ENCODE results near the gene ADAMTSL2. TPM values are rescaled to one million over a fixed set of nuclear protein-coding genes. Genes with fewer than 3 reads are reported as not detected.

ADAMTSL2 gene
- total RNA-seq: 3.8 TPM

DNA sequence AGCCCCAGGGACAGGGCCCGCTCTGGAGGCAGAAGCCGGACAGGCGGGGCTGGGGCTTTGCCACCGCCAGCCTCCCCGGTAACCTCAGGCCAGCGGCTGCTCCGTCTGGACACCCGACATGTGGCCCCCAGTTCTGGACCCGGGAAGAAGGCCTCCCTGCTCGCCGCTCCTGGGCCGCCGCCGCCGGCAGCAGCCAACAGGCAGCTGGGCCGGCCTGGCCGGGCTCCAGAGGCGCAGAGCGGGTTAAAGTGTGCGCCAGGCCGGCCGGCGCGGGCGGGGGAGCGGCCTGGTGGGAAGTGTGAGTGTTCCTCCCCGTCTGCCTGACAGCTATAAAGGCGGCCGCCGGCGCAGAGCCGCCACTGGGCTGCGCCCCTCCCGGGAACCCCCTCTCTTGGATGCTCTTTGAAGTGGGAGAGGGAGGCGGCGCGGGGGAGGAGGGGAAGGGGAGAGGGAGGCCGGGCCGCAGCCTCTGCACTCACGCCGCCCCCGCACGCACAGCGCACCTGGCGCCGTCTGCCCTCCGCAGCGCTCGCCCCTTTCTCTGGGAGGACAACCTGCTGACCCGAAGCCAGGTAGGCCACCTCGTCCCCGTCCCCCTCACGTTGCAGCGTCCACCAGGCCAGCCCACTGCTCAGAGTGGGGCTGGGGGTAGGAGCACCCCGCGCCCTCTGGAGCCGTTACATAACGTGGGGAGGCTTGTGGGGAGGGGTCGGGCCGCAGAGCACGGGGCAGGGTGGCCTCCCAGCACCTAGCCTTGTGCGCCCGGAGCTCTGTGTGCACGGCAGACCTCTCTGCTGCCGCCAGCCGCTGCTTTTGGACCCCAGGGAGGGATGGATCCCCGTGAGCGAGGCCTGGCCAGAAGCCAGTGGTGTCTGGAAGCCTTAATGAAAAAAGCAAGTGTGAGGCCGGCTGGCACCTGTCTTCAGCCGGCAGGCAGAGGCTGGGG lies at the start of gene ADAMTSL2:
ADAMTSL2 (plus strand) TSS at position 359 of the 946 bp plus-strand sequence. CDS start 2,009 bp downstream, outside the sequence.

DNA sequence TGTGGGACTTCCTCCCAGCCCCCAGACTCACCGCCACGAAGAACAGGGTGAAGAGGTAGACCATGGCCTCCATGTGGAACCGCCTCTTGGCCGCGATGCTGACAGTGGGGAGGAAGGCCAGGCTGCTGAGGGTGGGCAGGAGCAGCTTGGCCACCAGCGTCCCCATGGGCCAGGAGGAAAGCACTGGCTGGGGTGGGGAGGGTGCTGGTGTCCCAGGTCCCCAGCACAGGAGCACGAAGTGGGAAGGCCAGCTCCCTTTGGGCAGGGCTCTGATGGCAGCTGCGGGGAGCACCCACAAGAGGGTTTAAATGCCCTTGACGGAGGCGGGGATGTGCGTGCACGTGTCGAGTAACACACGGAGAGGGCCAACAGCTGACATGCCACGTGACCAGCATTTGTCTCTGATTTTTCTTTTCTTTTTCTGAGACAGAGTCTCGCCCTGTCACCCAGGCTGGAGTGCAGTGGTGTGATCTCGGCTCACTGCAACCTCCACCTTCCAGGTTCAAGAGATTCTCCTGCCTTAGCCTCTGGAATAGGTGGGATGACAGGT lies 9.8 kb upstream of the ADAMTSL2 start, which contains the start of gene MYMK:
MYMK (minus strand) TSS at position 281 of the 550 bp plus-strand sequence; CDS start at position 166, 115 bp downstream.

DNA sequence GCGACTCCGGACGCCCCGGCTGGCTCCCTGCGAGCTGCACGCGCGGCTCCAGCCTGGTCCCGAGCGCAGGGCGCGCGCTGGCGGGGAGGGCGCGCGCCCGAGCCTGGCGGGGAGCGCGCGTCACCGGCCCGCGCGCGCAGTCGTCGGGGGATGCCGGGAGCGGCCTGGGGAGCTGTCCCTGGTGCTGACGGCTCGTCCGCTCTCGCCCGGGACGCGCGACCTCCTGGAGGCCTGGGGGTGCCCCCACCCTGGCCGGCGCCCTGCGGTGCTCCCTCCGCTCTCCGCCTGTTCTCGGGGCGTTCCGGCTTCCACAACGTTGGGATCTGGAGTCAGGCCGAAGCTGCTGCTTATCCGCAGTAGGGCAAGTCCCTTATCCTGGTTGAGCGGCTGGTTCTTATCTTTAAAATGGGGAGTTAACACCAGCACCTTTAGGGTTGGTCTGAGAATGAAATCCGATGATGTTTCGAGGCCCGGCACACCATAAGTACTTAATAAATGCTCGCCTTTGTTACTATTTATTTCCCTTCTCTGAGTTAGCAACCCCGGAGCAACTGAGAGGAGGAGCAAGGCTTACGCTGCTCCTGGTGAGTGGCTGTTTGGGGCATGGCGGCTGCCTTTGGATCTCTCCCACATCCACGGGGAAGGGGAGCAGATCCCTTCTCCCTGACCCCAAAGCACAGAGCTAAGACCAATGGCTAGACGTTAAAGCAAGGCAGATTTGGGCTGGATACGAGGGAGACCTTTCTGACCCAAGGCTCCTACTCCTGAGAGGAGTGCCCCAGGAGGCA lies 75.0 kb downstream of the ADAMTSL2 start, which contains the start of gene FAM163B:
FAM163B (minus strand) TSS at position 79 of the 788 bp plus-strand sequence. CDS start 29,166 bp downstream, outside the sequence.

Other genes with a start within 250 kb of the ADAMTSL2 start
- gene SURF6, start 198.5 kb upstream of the ADAMTSL2 start, total RNA-seq: 17.5 TPM
- gene MED22, start 186.6 kb upstream of the ADAMTSL2 start, total RNA-seq: 34.4 TPM
- gene RPL7A, start 186.5 kb upstream of the ADAMTSL2 start, total RNA-seq: 912 TPM
- gene SURF1, start 178.2 kb upstream of the ADAMTSL2 start, total RNA-seq: 10.6 TPM
- gene SURF2, start 178.2 kb upstream of the ADAMTSL2 start, total RNA-seq: 14.1 TPM
- 66.4 TPM for gene SURF4, start 158.6 kb upstream of the ADAMTSL2 start, total RNA-seq
- gene STKLD1, start 158.3 kb upstream of the ADAMTSL2 start, total RNA-seq: 1.6 TPM
- 14.7 TPM for gene REXO4, start 116.7 kb upstream of the ADAMTSL2 start, total RNA-seq
- gene ADAMTS13, start 112.3 kb upstream of the ADAMTSL2 start, total RNA-seq: 2.5 TPM
- 27.2 TPM for gene CACFD1, start 74.7 kb upstream of the ADAMTSL2 start, total RNA-seq
- 17.2 TPM for gene SLC2A6, start 55.6 kb upstream of the ADAMTSL2 start, total RNA-seq
- not detected for gene MYMK, start 9.7 kb upstream of the ADAMTSL2 start, total RNA-seq
- 17.2 TPM for gene FAM163B, start 74.7 kb downstream of the ADAMTSL2 start, total RNA-seq
- gene DBH, start 101.7 kb downstream of the ADAMTSL2 start, total RNA-seq: not detected
- 4.7 TPM for gene SARDH, start 203.6 kb downstream of the ADAMTSL2 start, total RNA-seq

All from parietal lobe (tissue), 1 donor.